ENCODE results near the gene CTNNA2.

- TF ChIP-seq RARB (CRISPR knock-in tag; IDR thresholded peaks at IDR 0.05): no peak
- no peak for TF ChIP-seq ZFP30 (CRISPR knock-in tag; IDR thresholded peaks at IDR 0.05)
- TF ChIP-seq ZNF70 (CRISPR knock-in tag; IDR thresholded peaks at IDR 0.05): no peak
- TF ChIP-seq PATZ1 (CRISPR knock-in tag; IDR thresholded peaks at IDR 0.05; ENCODE audit: borderline replicate concordance): no peak
- no peak for TF ChIP-seq TCF4 (CRISPR knock-in tag; IDR thresholded peaks at IDR 0.05; ENCODE audit: borderline replicate concordance)
- no peak for TF ChIP-seq CREB5 (CRISPR knock-in tag; IDR thresholded peaks at IDR 0.05; ENCODE audit: low read depth)
- no peak for TF ChIP-seq ZNF8 (CRISPR knock-in tag; IDR thresholded peaks at IDR 0.05)
- no peak for TF ChIP-seq ESRRG (CRISPR knock-in tag; IDR thresholded peaks at IDR 0.05)
These were observed 641.5 kb downstream of the CTNNA2 start for GRCh38 chr2:80154231-80154915.
